Caco-2 (cell line): ENCODE results near the gene PGS1. TPM values are rescaled to one million over a fixed set of nuclear protein-coding genes. Genes with fewer than 3 reads are reported as not detected.

ENCODE experiments used
- BruUV-seq: library from RNA; stranded (reverse); fragments of 400-500 nt; replicated peaks from 2 replicates; lab custom pipeline; 2021; lab: Mats Ljungman, UMichigan
- CTCF ChIA-PET: fragments of 300-600 bp; sonication (Branson Sonifier 250); formaldehyde crosslinking; loops from one replicate; lab custom pipeline; 2022; ENCODE audit warnings: antibody characterized with exemption; lab: Charles Lee
- POLR2A ChIA-PET: fragments of 300-600 bp; sonication (Branson Sonifier 250); formaldehyde crosslinking; loops from one replicate; lab custom pipeline; 2022; ENCODE audit warnings: antibody characterized with exemption; lab: Charles Lee
- DNase-seq, 2 experiments: peaks; one replicate each; pipeline versions ENCODE4 v3.0.0 to v3.0.0-alpha.2; 2020 to 2022
- H3K27me3 ChIP-seq: replicated peaks from 2 replicates; pipeline ENCODE4 v1.6.0; 2011; ENCODE audit warnings: low read length; ENCODE audit not compliant: control insufficient read depth, insufficient read depth
- H3K36me3 ChIP-seq: 2 replicates; pipeline ENCODE4 v1.5.1; 2011; ENCODE audit warnings: low read length; ENCODE audit not compliant: control insufficient read depth, insufficient read depth
- H3K4me1 ChIP-seq: fragments of 250-450 bp; sonication (Bioruptor Pico); 2 replicates; pipeline ENCODE4 v1.5.1; 2020; ENCODE audit warnings: mild to moderate bottlenecking
- H3K4me3 ChIP-seq: 2 replicates; pipeline ENCODE4 v1.5.1; 2011; ENCODE audit warnings: low read depth, mild to moderate bottlenecking, control low read depth, low read length
- H3K9me3 ChIP-seq: fragments of 250-450 bp; sonication (Bioruptor Pico); 2 replicates; pipeline ENCODE4 v1.5.1; 2020; ENCODE audit warnings: mild to moderate bottlenecking, moderate library complexity
- H3K27ac Mint-ChIP-seq: one replicate; pipeline ENCODE4 v1.8.0; 2022; ENCODE audit warnings: mixed read lengths; ENCODE audit not compliant: unreplicated experiment
- H3K27me3 Mint-ChIP-seq: one replicate; pipeline ENCODE4 v1.8.0; 2022; ENCODE audit warnings: mixed read lengths; ENCODE audit not compliant: insufficient read depth, unreplicated experiment
- H3K36me3 Mint-ChIP-seq: one replicate; pipeline ENCODE4 v1.8.0; 2022; ENCODE audit warnings: mild to moderate bottlenecking, mixed read lengths; ENCODE audit not compliant: insufficient read depth, unreplicated experiment
- H3K4me1 Mint-ChIP-seq: one replicate; pipeline ENCODE4 v1.8.0; 2022; ENCODE audit warnings: low read depth, mixed read lengths; ENCODE audit not compliant: unreplicated experiment
- H3K4me3 Mint-ChIP-seq: one replicate; pipeline ENCODE4 v1.8.0; 2022; ENCODE audit warnings: mild to moderate bottlenecking, moderate library complexity, mixed read lengths; ENCODE audit not compliant: unreplicated experiment
- H3K9me3 Mint-ChIP-seq: one replicate; pipeline ENCODE4 v1.8.0; 2022; ENCODE audit warnings: mixed read lengths; ENCODE audit not compliant: unreplicated experiment
- intact Hi-C: fragments of 100-400 bp; cut with micrococcal nuclease; formaldehyde crosslinking; loops from one replicate; pipeline ENCODE4 v1.10.0; 2022; ENCODE audit not compliant: unreplicated experiment
- total RNA-seq: library from RNA; stranded (reverse); gene quantifications from 2 replicates; pipeline ENCODE4 v1.2.3, GENCODE V29; 2022
- TF ChIP-seq, protein P1 (sequence below), 2 experiments: fragments of 200-600 bp in 1 of 2; IDR thresholded peaks; 1 replicate in 1 of 2; 2 replicates in 1 of 2; pipeline versions ENCODE4 v1.5.1 to v1.8.0; 2011 to 2022; ENCODE audit warnings: antibody characterized with exemption in 1 of 2, control low read depth in 1 of 2, inconsistent platforms in 1 of 2, low read depth in 1 of 2, low read length in 1 of 2, mild to moderate bottlenecking in 1 of 2, moderate library complexity in 1 of 2; ENCODE audit not compliant: insufficient read depth in 1 of 2, severe bottlenecking in 1 of 2, unreplicated experiment in 1 of 2

PGS1 gene
- total RNA-seq, 1 experiment from 2014 or later = 54.1 TPM

DNA sequence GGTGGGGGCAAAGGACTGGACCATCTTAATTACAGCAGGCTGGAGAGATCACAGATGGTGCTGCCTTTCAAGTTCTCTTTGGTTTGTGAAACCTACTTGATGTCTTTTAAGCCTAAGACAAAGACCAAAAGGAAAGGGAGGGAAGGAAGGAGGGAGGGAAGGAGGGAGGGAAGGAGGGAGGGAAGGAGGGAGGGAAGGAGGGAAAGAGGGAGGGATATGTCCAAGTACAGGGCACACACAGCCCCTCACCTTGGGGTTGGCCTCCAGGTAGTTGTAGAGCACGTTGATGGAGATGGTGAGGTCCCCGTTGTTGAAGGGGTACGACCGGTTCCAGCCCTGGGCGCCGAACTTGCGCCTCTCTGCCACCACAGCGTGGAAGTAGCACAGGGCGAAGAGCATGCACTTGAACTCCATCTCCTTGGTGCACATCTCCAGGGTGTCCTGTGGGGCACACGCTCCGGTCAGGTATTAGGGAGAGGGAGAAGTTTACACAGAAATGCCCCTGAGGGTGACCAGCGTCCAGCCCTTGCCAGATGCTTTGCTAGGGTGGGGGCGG lies 55.4 kb downstream of the PGS1 start:
- Mint-ChIP-seq H3K9me3 (peaks cover 12% of the 10 kb centered on the region), H3K4me3 (no peak overlapping the region), H3K36me3 (peaks cover 52% of the 10 kb centered on the region), H3K27ac (no peak overlapping the region), H3K4me1 (peaks cover 6% of the 10 kb centered on the region), H3K27me3 (no peaks in the 10 kb centered on the region)
- TF ChIP-seq, protein P1, sequence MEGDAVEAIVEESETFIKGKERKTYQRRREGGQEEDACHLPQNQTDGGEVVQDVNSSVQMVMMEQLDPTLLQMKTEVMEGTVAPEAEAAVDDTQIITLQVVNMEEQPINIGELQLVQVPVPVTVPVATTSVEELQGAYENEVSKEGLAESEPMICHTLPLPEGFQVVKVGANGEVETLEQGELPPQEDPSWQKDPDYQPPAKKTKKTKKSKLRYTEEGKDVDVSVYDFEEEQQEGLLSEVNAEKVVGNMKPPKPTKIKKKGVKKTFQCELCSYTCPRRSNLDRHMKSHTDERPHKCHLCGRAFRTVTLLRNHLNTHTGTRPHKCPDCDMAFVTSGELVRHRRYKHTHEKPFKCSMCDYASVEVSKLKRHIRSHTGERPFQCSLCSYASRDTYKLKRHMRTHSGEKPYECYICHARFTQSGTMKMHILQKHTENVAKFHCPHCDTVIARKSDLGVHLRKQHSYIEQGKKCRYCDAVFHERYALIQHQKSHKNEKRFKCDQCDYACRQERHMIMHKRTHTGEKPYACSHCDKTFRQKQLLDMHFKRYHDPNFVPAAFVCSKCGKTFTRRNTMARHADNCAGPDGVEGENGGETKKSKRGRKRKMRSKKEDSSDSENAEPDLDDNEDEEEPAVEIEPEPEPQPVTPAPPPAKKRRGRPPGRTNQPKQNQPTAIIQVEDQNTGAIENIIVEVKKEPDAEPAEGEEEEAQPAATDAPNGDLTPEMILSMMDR (IDR thresholded peaks at IDR 0.05; ENCODE audit: insufficient read depth in 1 of 2, low read depth in 1 of 2, low read length in 1 of 2, severe bottlenecking in 1 of 2, unreplicated experiment in 1 of 2) = no peak
- ChIA-PET CTCF (no interaction called here), POLR2A (no interaction called here)
- Histone ChIP-seq H3K36me3 (peaks cover 1% of the 10 kb centered on the region; the same call in 1 of the 2 replicates), H3K27me3 (no peaks in the 10 kb centered on the region), H3K4me1 (no peaks in the 10 kb centered on the region), H3K4me3 (no peak overlapping the region), H3K9me3 (no peaks in the 10 kb centered on the region)
- BruUV-seq = no TSS peak
- intact Hi-C loops = no loop called here
- no peak for DNase-seq

DNA sequence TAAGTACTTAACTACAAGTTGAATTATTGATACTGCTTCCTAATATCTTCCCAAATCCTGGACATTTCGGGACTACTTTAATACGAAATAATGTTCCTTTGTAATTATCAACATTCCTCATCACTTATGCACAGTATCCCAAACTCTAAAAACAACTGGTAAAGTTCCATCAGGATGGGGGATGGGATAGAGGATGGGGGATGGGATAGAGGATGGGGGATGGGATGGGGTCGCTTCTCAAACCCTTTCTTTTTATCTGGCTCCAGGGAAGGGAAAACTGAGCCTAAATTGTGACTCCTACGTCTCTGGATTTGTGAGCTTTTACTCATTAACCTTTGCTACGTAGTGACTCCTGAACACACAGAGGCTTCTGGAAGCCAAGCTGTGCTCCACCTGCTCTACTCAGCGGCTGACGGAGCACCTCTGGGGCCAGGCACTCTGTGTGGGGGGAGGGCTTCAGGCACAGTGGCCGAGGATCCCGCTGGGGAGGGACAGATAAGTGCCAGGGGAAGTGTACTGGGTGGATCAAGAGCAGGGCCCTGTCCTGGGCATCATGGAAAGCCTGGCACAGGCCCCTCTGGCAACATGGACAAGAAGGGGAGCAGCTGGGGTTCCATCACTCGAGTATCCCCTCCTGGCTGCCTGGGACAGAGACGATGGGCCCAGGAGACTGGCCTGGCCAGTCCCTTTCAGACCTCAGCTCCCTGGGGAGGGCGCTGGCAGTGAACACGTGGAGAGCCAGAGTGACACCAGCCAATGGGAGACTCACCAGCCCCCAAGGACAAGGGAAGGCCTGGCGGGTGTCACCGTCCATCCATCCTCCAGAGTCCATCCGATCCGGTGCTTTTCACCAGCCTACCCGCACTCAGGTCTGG lies 56.2 kb downstream of the PGS1 start:
- H3K9me3 Mint-ChIP-seq = peaks cover 13% of the 10 kb centered on the region
- Histone ChIP-seq H3K4me1 (no peaks in the 10 kb centered on the region), H3K4me3 (no peak overlapping the region), H3K36me3 (no peaks in the 10 kb centered on the region), H3K9me3 (no peaks in the 10 kb centered on the region), H3K27me3 (no peaks in the 10 kb centered on the region)
- TF ChIP-seq, protein P1 (IDR thresholded peaks at IDR 0.05; ENCODE audit: insufficient read depth in 1 of 2, low read depth in 1 of 2, low read length in 1 of 2, severe bottlenecking in 1 of 2, unreplicated experiment in 1 of 2) = no peak
- no peak overlapping the region for H3K4me3 Mint-ChIP-seq
- DNase-seq = no peak
- POLR2A ChIA-PET = no interaction called here
- H3K36me3 Mint-ChIP-seq = peaks cover 49% of the 10 kb centered on the region
- H3K27me3 Mint-ChIP-seq = no peaks in the 10 kb centered on the region
- BruUV-seq = no TSS peak
- peaks cover 6% of the 10 kb centered on the region for H3K4me1 Mint-ChIP-seq
- CTCF ChIA-PET = no interaction called here
- H3K27ac Mint-ChIP-seq = no peak overlapping the region
- intact Hi-C loops = no loop called here

DNA sequence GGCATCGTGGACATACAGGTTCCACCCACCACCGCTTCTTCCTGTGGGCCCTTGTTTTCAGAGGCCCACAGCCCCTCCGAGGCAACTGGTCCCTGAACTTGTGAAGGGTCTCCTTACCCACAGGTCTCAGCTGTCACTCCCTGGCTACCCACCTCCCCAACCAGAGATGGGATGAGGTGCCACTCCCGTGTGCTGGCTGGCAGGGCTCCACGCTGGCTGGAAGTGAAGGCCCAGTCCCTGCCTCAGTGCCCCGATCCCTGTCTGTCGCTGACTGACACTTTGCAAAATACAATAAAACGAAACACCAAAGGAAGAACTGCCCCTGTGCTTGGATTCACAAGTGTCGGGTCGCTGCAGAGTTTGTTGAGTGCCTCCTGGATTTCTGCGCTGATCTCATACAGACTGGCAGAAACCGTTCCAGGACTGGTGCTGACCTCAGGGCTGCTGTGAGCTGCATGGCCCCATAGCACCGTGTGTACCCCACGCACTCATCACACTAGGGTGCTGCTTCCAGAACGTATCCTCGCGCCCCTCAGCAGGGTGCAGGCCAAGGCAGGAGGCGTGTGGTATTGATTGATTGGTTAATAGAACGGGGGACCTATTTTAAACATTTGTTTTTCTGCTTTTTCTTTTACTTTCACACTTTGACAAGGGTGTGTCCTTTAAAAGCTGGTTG lies 57.0 kb downstream of the PGS1 start:
- intact Hi-C loops = no loop called here
- H3K27ac Mint-ChIP-seq = no peak overlapping the region
- TF ChIP-seq, protein P1 (IDR thresholded peaks at IDR 0.05; ENCODE audit: insufficient read depth in 1 of 2, low read depth in 1 of 2, low read length in 1 of 2, severe bottlenecking in 1 of 2, unreplicated experiment in 1 of 2) = no peak
- no peak for DNase-seq
- ChIA-PET POLR2A (no interaction called here), CTCF (no interaction called here)
- no peak overlapping the region for H3K4me3 Mint-ChIP-seq
- H3K36me3 Mint-ChIP-seq = peaks cover 43% of the 10 kb centered on the region
- peaks cover 6% of the 10 kb centered on the region for H3K4me1 Mint-ChIP-seq
- no peaks in the 10 kb centered on the region for H3K27me3 Mint-ChIP-seq
- H3K9me3 Mint-ChIP-seq = peaks cover 13% of the 10 kb centered on the region
- Histone ChIP-seq H3K4me3 (no peak overlapping the region), H3K4me1 (no peaks in the 10 kb centered on the region), H3K36me3 (no peaks in the 10 kb centered on the region), H3K9me3 (no peaks in the 10 kb centered on the region), H3K27me3 (no peaks in the 10 kb centered on the region)
- BruUV-seq = no TSS peak
